A673 (cell line): ENCODE results near the gene CELSR1. TPM values are rescaled to one million over a fixed set of nuclear protein-coding genes. Genes with fewer than 3 reads are reported as not detected.

Source experiments
- BruUV-seq: library from RNA; stranded (reverse); fragments of 400-500 nt; replicated peaks from 2 replicates; lab custom pipeline; 2021; lab: Mats Ljungman, UMichigan
- CTCF ChIA-PET: fragments of 300-600 bp; sonication (Branson Sonifier 250); formaldehyde crosslinking; loops from one replicate; lab custom pipeline; 2022; ENCODE audit warnings: antibody characterized with exemption; lab: Charles Lee
- POLR2A ChIA-PET: fragments of 300-600 bp; sonication (Branson Sonifier 250); formaldehyde crosslinking; loops from one replicate; lab custom pipeline; 2022; ENCODE audit warnings: antibody characterized with exemption; ENCODE audit not compliant: low non-redundant PET; lab: Charles Lee
- DNase-seq: peaks from one replicate; pipeline ENCODE4 v3.0.0-alpha.2; 2015; ENCODE audit warnings: low spot score
- H3K27ac ChIP-seq: fragments of 200-600 bp; sonication (generic); 2 replicates; pipeline ENCODE4 v1.5.1; 2016; ENCODE audit warnings: mixed run types, low read depth, mild to moderate bottlenecking, mixed read lengths, antibody characterized with exemption, low read length; ENCODE audit not compliant: poor library complexity, severe bottlenecking
- H3K27me3 ChIP-seq: fragments of 200-600 bp; sonication (generic); replicated peaks from 2 replicates; pipeline ENCODE4 v1.6.1; 2017; ENCODE audit warnings: mixed run types, low read depth, mild to moderate bottlenecking, mixed read lengths, antibody characterized with exemption, low read length; ENCODE audit not compliant: insufficient read depth, poor library complexity
- H3K36me3 ChIP-seq: fragments of 200-600 bp; sonication (generic); 2 replicates; pipeline ENCODE4 v1.6.1; 2016; ENCODE audit warnings: mixed run types, mild to moderate bottlenecking, mixed read lengths, antibody characterized with exemption, low read length; ENCODE audit not compliant: insufficient read depth, poor library complexity, severe bottlenecking
- H3K4me1 ChIP-seq: fragments of 200-600 bp; sonication (generic); 2 replicates; pipeline ENCODE4 v1.6.1; 2017; ENCODE audit warnings: mixed run types, mild to moderate bottlenecking, mixed read lengths, antibody characterized with exemption, low read length; ENCODE audit not compliant: insufficient read depth, poor library complexity, severe bottlenecking
- H3K4me3 ChIP-seq: fragments of 200-600 bp; sonication (generic); 2 replicates; pipeline ENCODE4 v1.5.1; 2016; ENCODE audit warnings: low read depth, mixed run types, mild to moderate bottlenecking, mixed read lengths, low read length; ENCODE audit not compliant: poor library complexity, severe bottlenecking
- H3K9me3 ChIP-seq: fragments of 200-600 bp; sonication (generic); 2 replicates; pipeline ENCODE4 v1.6.1; 2016; ENCODE audit warnings: mixed run types, low read depth, mild to moderate bottlenecking, mixed read lengths, antibody characterized with exemption, low read length; ENCODE audit not compliant: poor library complexity, severe bottlenecking
- EZH2 ChIP-seq: fragments of 200-600 bp; sonication (generic); IDR thresholded peaks from 2 replicates; pipeline ENCODE4 v1.6.1; 2017; ENCODE audit warnings: borderline replicate concordance, low read depth, mild to moderate bottlenecking, mixed read lengths, antibody characterized with exemption, low read length; ENCODE audit not compliant: poor library complexity, severe bottlenecking
- intact Hi-C: fragments of 100-400 bp; cut with micrococcal nuclease; formaldehyde crosslinking; loops from one replicate; pipeline ENCODE4 v1.10.0; 2022; ENCODE audit not compliant: unreplicated experiment
- total RNA-seq: library from RNA; stranded (reverse); gene quantifications from 2 replicates; pipeline ENCODE4 v1.2.3, GENCODE V29; 2021
- TF ChIP-seq, protein P1 (sequence below): fragments of 300-800, 200-600 bp; sonication (generic); conservative IDR thresholded peaks from 2 replicates; pipeline ENCODE4 v1.5.1; 2017; ENCODE audit warnings: low read depth, mild to moderate bottlenecking, antibody characterized with exemption, low read length, moderate library complexity, mixed read lengths

CELSR1 gene
- total RNA-seq, 1 experiment from 2014 or later = 2.3 TPM

DNA sequence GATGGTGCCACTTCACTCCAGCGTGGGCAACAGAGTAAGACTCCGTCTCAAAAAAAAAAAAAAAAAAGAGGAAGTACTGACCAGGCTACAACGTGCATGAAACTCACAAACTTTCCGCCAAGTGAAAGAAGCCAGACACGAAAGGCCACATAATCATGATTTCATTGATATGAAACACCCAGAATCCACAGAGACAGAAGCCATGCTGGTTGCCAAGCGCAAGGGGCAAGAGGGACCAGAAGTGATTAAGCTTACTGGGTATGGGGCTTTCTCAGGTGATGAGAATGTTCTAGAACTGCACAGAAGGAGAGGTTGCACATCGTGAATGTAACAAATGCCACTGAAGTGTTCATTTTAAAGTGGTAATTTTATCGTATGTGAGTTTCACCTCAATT lies 60.9 kb downstream of the CELSR1 start:
- Histone ChIP-seq H3K4me1 (no peaks in the 10 kb centered on the region), H3K36me3 (no peaks in the 10 kb centered on the region), H3K4me3 (no peak overlapping the region), H3K27ac (no peak overlapping the region), H3K9me3 (no peaks in the 10 kb centered on the region), H3K27me3 (no peaks in the 10 kb centered on the region)
- POLR2A ChIA-PET = no interaction called here
- intact Hi-C loops = loop anchor here (10.0 kb wide), 1 partner anchor 628 kb away; no protein-coding TSS in a partner anchor
- CTCF ChIA-PET = no interaction called here
- no peak for DNase-seq
- no TSS peak for BruUV-seq
- no peak for TF ChIP-seq EZH2
- TF ChIP-seq, protein P1, sequence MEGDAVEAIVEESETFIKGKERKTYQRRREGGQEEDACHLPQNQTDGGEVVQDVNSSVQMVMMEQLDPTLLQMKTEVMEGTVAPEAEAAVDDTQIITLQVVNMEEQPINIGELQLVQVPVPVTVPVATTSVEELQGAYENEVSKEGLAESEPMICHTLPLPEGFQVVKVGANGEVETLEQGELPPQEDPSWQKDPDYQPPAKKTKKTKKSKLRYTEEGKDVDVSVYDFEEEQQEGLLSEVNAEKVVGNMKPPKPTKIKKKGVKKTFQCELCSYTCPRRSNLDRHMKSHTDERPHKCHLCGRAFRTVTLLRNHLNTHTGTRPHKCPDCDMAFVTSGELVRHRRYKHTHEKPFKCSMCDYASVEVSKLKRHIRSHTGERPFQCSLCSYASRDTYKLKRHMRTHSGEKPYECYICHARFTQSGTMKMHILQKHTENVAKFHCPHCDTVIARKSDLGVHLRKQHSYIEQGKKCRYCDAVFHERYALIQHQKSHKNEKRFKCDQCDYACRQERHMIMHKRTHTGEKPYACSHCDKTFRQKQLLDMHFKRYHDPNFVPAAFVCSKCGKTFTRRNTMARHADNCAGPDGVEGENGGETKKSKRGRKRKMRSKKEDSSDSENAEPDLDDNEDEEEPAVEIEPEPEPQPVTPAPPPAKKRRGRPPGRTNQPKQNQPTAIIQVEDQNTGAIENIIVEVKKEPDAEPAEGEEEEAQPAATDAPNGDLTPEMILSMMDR = no peak

DNA sequence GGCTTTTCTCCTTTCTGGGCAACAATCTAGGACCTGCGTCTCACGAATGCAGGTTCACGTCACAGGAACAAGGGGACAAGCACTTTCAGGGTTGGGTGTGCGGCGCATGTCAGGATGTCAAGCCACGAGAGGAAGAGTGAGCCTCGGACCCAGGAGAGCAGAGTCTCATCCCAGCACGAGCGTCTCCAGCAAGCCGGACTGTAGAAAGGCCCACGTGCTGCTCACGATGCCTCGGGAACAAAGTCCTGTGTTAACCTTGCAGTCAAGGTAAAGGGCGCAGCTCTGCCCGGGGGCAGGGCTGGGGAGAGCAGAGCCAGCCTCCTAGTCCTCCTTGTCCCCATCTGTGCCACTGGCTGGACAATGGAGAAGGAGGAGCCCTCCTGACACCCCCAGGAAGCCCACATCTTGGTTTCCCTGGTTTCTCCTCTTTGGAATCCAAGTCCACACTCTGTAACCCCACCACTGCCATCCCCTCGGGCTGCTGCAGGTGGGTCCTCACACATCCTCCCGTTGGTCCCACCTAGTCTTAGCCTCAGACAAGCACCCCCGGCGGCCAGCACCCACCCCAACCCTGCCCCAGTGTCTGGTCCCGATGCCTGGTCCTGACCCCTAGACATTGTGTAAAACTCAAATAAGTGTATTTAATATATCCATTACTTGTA lies 63.4 kb downstream of the CELSR1 start:
- no peak for DNase-seq
- CTCF ChIA-PET = no interaction called here
- no TSS peak for BruUV-seq
- H3K9me3 ChIP-seq = no peaks in the 10 kb centered on the region
- no peak overlapping the region for H3K27ac ChIP-seq
- no peak for TF ChIP-seq EZH2
- TF ChIP-seq, protein P1 = no peak
- no peaks in the 10 kb centered on the region for H3K4me1 ChIP-seq
- POLR2A ChIA-PET = no interaction called here
- H3K27me3 ChIP-seq = no peaks in the 10 kb centered on the region
- intact Hi-C loops = loop anchor here (10.0 kb wide), 1 partner anchor 631 kb away; no protein-coding TSS in a partner anchor
- H3K36me3 ChIP-seq = no peaks in the 10 kb centered on the region
- H3K4me3 ChIP-seq = no peak overlapping the region

DNA sequence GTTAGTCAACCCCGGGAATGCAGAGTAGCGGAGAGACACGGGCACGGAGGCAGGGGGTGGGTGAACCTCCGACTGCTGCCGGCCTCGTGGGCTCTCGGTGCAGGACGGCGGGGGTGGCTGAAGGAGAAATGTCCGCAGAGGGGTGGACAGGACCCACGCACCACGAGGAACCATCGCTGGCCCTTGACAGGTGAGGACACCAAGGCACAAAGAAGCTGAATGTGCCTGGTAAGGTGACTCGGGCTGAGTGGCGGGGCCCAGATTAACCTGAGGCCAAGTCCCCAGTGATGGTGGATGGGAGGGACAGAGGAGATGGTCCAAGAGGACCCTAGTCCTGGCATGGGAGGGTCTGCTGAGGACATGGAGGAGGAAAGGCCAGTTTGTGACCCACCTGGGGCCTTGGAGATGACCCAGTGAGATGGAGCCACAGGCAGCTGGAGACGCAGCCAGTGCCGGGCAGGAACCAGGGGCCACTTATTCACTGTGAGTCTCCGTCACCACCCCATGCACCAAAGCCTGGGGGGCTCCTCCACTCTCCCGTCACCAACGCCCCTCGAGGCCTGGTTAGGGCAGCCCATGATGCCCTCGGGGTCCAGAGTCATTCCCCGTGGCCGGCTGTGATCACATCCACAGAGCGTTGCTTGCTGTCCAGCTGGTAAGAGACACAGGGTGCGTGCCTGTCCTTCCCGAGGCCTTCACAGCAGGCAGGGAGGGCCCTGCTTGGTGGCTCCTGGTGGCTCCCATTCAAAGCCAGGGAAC lies 64.2 kb downstream of the CELSR1 start:
- no peaks in the 10 kb centered on the region for H3K36me3 ChIP-seq
- intact Hi-C loops = loop anchor here (10.0 kb wide), 1 partner anchor 632 kb away; no protein-coding TSS in a partner anchor
- no TSS peak for BruUV-seq
- H3K4me1 ChIP-seq = no peaks in the 10 kb centered on the region
- ChIA-PET POLR2A (no interaction called here), CTCF (no interaction called here)
- H3K27me3 ChIP-seq = no peaks in the 10 kb centered on the region
- no peak for TF ChIP-seq EZH2
- TF ChIP-seq, protein P1 = no peak
- no peak for DNase-seq
- H3K9me3 ChIP-seq = no peaks in the 10 kb centered on the region
- no peak overlapping the region for H3K27ac ChIP-seq
- H3K4me3 ChIP-seq = no peak overlapping the region
